GM12878 (cell line): ENCODE results near the gene PI16. TPM values are rescaled to one million over a fixed set of nuclear protein-coding genes. Genes with fewer than 3 reads are reported as not detected.

Source experiments
- ATAC-seq: fragments of 200-7000 bp; cut with Tn5 transposase; 3 replicates; pipeline ENCODE4 v1.9.1; 2020; ENCODE audit warnings: mild to moderate bottlenecking, moderate library complexity
- BruUV-seq: library from RNA; stranded (reverse); fragments of 400-500 nt; replicated peaks from 2 replicates; lab custom pipeline; 2021; lab: Mats Ljungman, UMichigan
- CTCF ChIA-PET: fragments of 300-600 bp; sonication (Branson Sonifier 250); formaldehyde crosslinking; extraction: SDS; loops from one replicate; lab custom pipeline; 2021; ENCODE audit warnings: inconsistent platforms; lab: Yijun Ruan, JAX
- POLR2A ChIA-PET: fragments of 350-600 bp; formaldehyde crosslinking; extraction: SDS; loops from one replicate; lab custom pipeline; 2021; ENCODE audit warnings: inconsistent platforms; lab: Charles Lee
- RAD21 ChIA-PET: fragments of 300-600 bp; sonication (Branson Sonifier 250); formaldehyde crosslinking; loops from one replicate; lab custom pipeline; 2023; ENCODE audit warnings: antibody characterized with exemption; ENCODE audit not compliant: unreplicated experiment; lab: Charles Lee
- SMC1A ChIA-PET: fragments of 300-600 bp; sonication (Branson Sonifier 250); formaldehyde crosslinking; loops from one replicate; lab custom pipeline; 2023; ENCODE audit not compliant: unreplicated experiment, uncharacterized antibody; lab: Charles Lee
- DNase-seq: peaks from one replicate; pipeline ENCODE4 v3.0.0-alpha.2; 2011; ENCODE audit warnings: low read depth, low spot score
- FAIRE-seq: peaks from 3 replicates; lab custom pipeline; 2011; peaks lifted over from hg19 to GRCh38; lab: Jason Lieb, UNC
- H2AFZ ChIP-seq: 2 replicates; pipeline ENCODE4 v1.6.0; 2011; ENCODE audit warnings: low read depth, low read length, control low read depth; ENCODE audit not compliant: control insufficient read depth
- H3K27ac ChIP-seq: 2 replicates; pipeline ENCODE4 v1.5.1; 2011; ENCODE audit warnings: control low read depth; ENCODE audit not compliant: control insufficient read depth, insufficient read depth
- H3K27me3 ChIP-seq, 2 experiments: replicated peaks in 1 of 2; 2 replicates each; pipeline versions ENCODE4 v1.6.0 to v1.6.1; 2011; ENCODE audit warnings: low read length in 1 of 2; ENCODE audit not compliant: control insufficient read depth in 2 of 2, insufficient read depth in 2 of 2
- H3K36me3 ChIP-seq, 2 experiments: 2 replicates each; pipeline ENCODE4 v1.5.1; 2011; ENCODE audit warnings: low read length in 1 of 2; ENCODE audit not compliant: control insufficient read depth in 2 of 2, insufficient read depth in 2 of 2
- H3K4me1 ChIP-seq: 2 replicates; pipeline ENCODE4 v1.6.1; 2011; ENCODE audit warnings: mild to moderate bottlenecking, low read length, moderate library complexity, mixed read lengths; ENCODE audit not compliant: control insufficient read depth, insufficient read depth
- H3K4me2 ChIP-seq: 2 replicates; pipeline ENCODE4 v1.6.0; 2011; ENCODE audit warnings: control low read depth; ENCODE audit not compliant: control insufficient read depth, insufficient read depth
- H3K4me3 ChIP-seq: fragments of 200-600 bp; sonication (generic); 2 replicates; pipeline ENCODE4 v1.5.1; 2016
- H3K79me2 ChIP-seq: 2 replicates; pipeline ENCODE4 v1.6.0; 2011; ENCODE audit warnings: low read length; ENCODE audit not compliant: control insufficient read depth, insufficient read depth
- H3K9ac ChIP-seq: 2 replicates; pipeline ENCODE4 v1.8.0; 2011; ENCODE audit warnings: low read length, control low read depth, mixed read lengths; ENCODE audit not compliant: control insufficient read depth, insufficient read depth
- H3K9me3 ChIP-seq: replicated peaks from 3 replicates; pipeline ENCODE4 v1.5.1; 2011; ENCODE audit warnings: mild to moderate bottlenecking, low read length; ENCODE audit not compliant: control insufficient read depth, insufficient read depth
- H4K20me1 ChIP-seq: 2 replicates; pipeline ENCODE4 v1.6.0; 2011; ENCODE audit not compliant: control insufficient read depth, insufficient read depth
- BACH1 ChIP-seq: fragments of 450-650 bp; IDR thresholded peaks from 2 replicates; pipeline ENCODE4 v1.6.1; 2017; ENCODE audit warnings: mild to moderate bottlenecking, borderline replicate concordance
- CHD2 ChIP-seq: IDR thresholded peaks from 2 replicates; pipeline ENCODE4 v1.6.1; 2011; ENCODE audit warnings: low read depth, low read length, improper control_type of control experiment, borderline replicate concordance
- EED ChIP-seq: sonication (generic); IDR thresholded peaks from 2 replicates; pipeline ENCODE4 v1.6.1; 2016; ENCODE audit warnings: antibody characterized with exemption, low read depth
- EGR1 ChIP-seq, 2 experiments: IDR thresholded peaks; 1 replicate in 1 of 2; 2 replicates in 1 of 2; pipeline ENCODE4 v1.6.1; 2011 to 2012; ENCODE audit warnings: low read depth in 2 of 2, low read length in 2 of 2, borderline replicate concordance in 1 of 2, mild to moderate bottlenecking in 1 of 2, moderate library complexity in 1 of 2
- ESRRA ChIP-seq: IDR thresholded peaks from 2 replicates; pipeline ENCODE4 v1.6.1; 2012; ENCODE audit warnings: mild to moderate bottlenecking, low read length, improper control_type of control experiment
- GATAD2B ChIP-seq: fragments of 450-650 bp; conservative IDR thresholded peaks from 2 replicates; pipeline ENCODE4 v1.6.1; 2017; ENCODE audit warnings: low read depth, mild to moderate bottlenecking, moderate library complexity
- IKZF2 ChIP-seq, 2 experiments: fragments of 450-650 bp; IDR thresholded peaks; 2 replicates each; pipeline ENCODE4 v1.6.1; 2017; ENCODE audit warnings: mild to moderate bottlenecking in 2 of 2, moderate library complexity in 2 of 2
- JUND ChIP-seq: IDR thresholded peaks from 2 replicates; pipeline ENCODE4 v1.6.1; 2012; ENCODE audit warnings: low read depth, mild to moderate bottlenecking, low read length, improper control_type of control experiment, moderate library complexity
- KLF5 ChIP-seq: fragments of 450-650 bp; IDR thresholded peaks from 2 replicates; pipeline ENCODE4 v1.6.1; 2014; ENCODE audit warnings: mild to moderate bottlenecking; ENCODE audit not compliant: partially characterized antibody
- NFXL1 ChIP-seq: fragments of 450-650 bp; IDR thresholded peaks from 2 replicates; pipeline ENCODE4 v1.6.1; 2017; ENCODE audit warnings: antibody characterized with exemption, mild to moderate bottlenecking, borderline replicate concordance
- PAX5 ChIP-seq: IDR thresholded peaks from 2 replicates; pipeline ENCODE4 v1.6.1; 2011; ENCODE audit warnings: low read depth, low read length, borderline replicate concordance
- PAX8 ChIP-seq: fragments of 450-650 bp; IDR thresholded peaks from 2 replicates; pipeline ENCODE4 v1.6.1; 2017; ENCODE audit warnings: mild to moderate bottlenecking, moderate library complexity
- PBX3 ChIP-seq: IDR thresholded peaks from 2 replicates; pipeline ENCODE4 v1.6.1; 2011; ENCODE audit warnings: mild to moderate bottlenecking, low read depth, low read length, moderate library complexity; ENCODE audit not compliant: insufficient replicate concordance
- PML ChIP-seq: IDR thresholded peaks from 2 replicates; pipeline ENCODE4 v1.6.1; 2012; ENCODE audit warnings: low read length, inconsistent platforms
- POU2F2 ChIP-seq: IDR thresholded peaks from 3 replicates; pipeline ENCODE4 v1.6.1; 2011; ENCODE audit warnings: low read depth, mild to moderate bottlenecking, low read length, borderline replicate concordance
- RUNX3 ChIP-seq: IDR thresholded peaks from 2 replicates; pipeline ENCODE4 v1.6.1; 2012; ENCODE audit warnings: low read length, inconsistent platforms
- SIN3A ChIP-seq: IDR thresholded peaks from 2 replicates; pipeline ENCODE4 v1.6.1; 2012; ENCODE audit warnings: low read depth, low read length, improper control_type of control experiment
- SRF ChIP-seq, 2 experiments: IDR thresholded peaks; 2 replicates each; pipeline ENCODE4 v1.6.1; 2011; ENCODE audit warnings: low read depth in 2 of 2, low read length in 2 of 2, mild to moderate bottlenecking in 1 of 2, moderate library complexity in 1 of 2
- SUPT20H ChIP-seq: IDR thresholded peaks from 2 replicates; pipeline ENCODE4 v1.6.1; 2011; ENCODE audit warnings: low read depth, mild to moderate bottlenecking, low read length, moderate library complexity, borderline replicate concordance; ENCODE audit not compliant: control insufficient read depth
- WRNIP1 ChIP-seq: IDR thresholded peaks from 2 replicates; pipeline ENCODE4 v1.6.1; 2011; ENCODE audit warnings: low read depth, low read length, improper control_type of control experiment, borderline replicate concordance
- ZNF207 ChIP-seq: fragments of 450-650 bp; IDR thresholded peaks from 2 replicates; pipeline ENCODE4 v1.6.1; 2014; ENCODE audit warnings: antibody characterized with exemption, mild to moderate bottlenecking, borderline replicate concordance
- WGBS: methylation state at CpG from one replicate; pipeline ENCODE4 v1.1.6; 2016; ENCODE audit warnings: low lambda C conversion rate; ENCODE audit not compliant: insufficient replicate concordance, insufficient coverage; ENCODE audit errors: missing lambda C conversion rate; 5-methylcytosine and 5-hydroxymethylcytosine counted together
- in situ Hi-C: fragments of 300-500 bp; cut with MboI; formaldehyde crosslinking; loops from 9 replicates; pipeline ENCODE4 v1.14.3; 2018; ENCODE audit warnings: mixed read lengths
- intact Hi-C: fragments of 100-400 bp; cut with micrococcal nuclease; formaldehyde crosslinking; loops from one replicate; pipeline ENCODE4 v1.14.2; 2022; ENCODE audit not compliant: unreplicated experiment
- polyA plus RNA-seq, 11 experiments: library from polyadenylated mRNA; depleted of rRNA in 4 of 11; unstranded in 6 of 11; stranded (reverse) in 5 of 11; fragments of >200 nt; fragmentation: Nextera tagmentation in 4 of 11; fragmentation: Illumina TruSeq in 1 of 11; extraction: Ambion mirVana in 4 of 11; extraction: Trizol in 1 of 11; gene quantifications; 1 replicate in 1 of 11; 2 replicates in 10 of 11; pipeline versions ENCODE4 v1.2.1 to v1.2.3, GENCODE V29; 2011 to 2016; ENCODE audit warnings: inconsistent platforms in 2 of 11, missing spikeins in 2 of 11, low read depth in 1 of 11
- total RNA-seq, 4 experiments: library from RNA; depleted of rRNA in 3 of 4; stranded (reverse); fragments of >200 nt in 3 of 4; fragmentation: Illumina TruSeq in 1 of 4; extraction: Trizol in 1 of 4; gene quantifications; 2 replicates each; pipeline versions ENCODE4 v1.2.1 to v1.2.3, GENCODE V29; 2013 to 2021

The PI16 gene
- total and polyA plus RNA-seq, 10 of the 15 experiments (the other 5 are each of a cell fraction or from before 2014, with no cell fraction given): 0.08 to 0.12 TPM; not detected in 8

GRCh38 chr6:37007340-37008043, 53.0 kb downstream of the PI16 start:
- peak overlapping the region; percentile 81 for H3K4me3 ChIP-seq
- H3K79me2 ChIP-seq: peaks cover 40% of the 10 kb centered on the region
- SMC1A ChIA-PET: interaction anchor here (0.8 to 4.8 kb wide), 17 partner anchors 10 to 505 kb away, joined by 3 to 58 read pairs (median 4); partner anchors contain the start of genes C6orf89, MTCH1 and PPIL1
- peak; percentile 84; the same call in 1 of the 2 replicates for TF ChIP-seq SIN3A
- no peak for TF ChIP-seq EGR1 (IDR thresholded peaks at IDR 0.05; ENCODE audit: borderline replicate concordance in 1 of 2, low read depth in 2 of 2, low read length in 2 of 2)
- TF ChIP-seq EED: no peak; the same call in 1 of the 2 replicates
- TF ChIP-seq ESRRA: no peak
- TF ChIP-seq PAX5: no peak
- TF ChIP-seq GATAD2B: peak; percentile 47; the same call in 1 of the 2 replicates
- TF ChIP-seq KLF5: no peak
- no peak for TF ChIP-seq NFXL1
- TF ChIP-seq ZNF207: no peak
- no peak for TF ChIP-seq POU2F2
- TF ChIP-seq RUNX3: 0 out of 2 replicates have a peak, but pooled peaks have one; percentile 2
- TF ChIP-seq PBX3: no peak
- TF ChIP-seq BACH1: no peak
- TF ChIP-seq SRF (IDR thresholded peaks at IDR 0.05; ENCODE audit: low read depth in 2 of 2, low read length in 2 of 2): no peak
- no peak for TF ChIP-seq WRNIP1
- TF ChIP-seq CHD2: no peak
- no peak for TF ChIP-seq PML
- TF ChIP-seq PAX8: no peak
- TF ChIP-seq IKZF2 (IDR thresholded peaks at IDR 0.05): no peak
- no peak for TF ChIP-seq SUPT20H
- no peak for TF ChIP-seq JUND

More at GRCh38 chr6:37007340-37008043, 53.0 kb downstream of the PI16 start:
- DNase-seq (no peak), FAIRE-seq (peak; percentile 64), ATAC-seq (peak; percentile 50)
- 2% methylated on average over 12 of the region's 12 CpGs for WGBS
- ChIA-PET CTCF (interaction anchor here (0.9 to 7.6 kb wide), 19 partner anchors 12 to 248 kb away, joined by 3 to 109 read pairs (median 8); partner anchors contain the start of genes C6orf89 and MTCH1), RAD21 (interaction anchor here (0.8 to 5.1 kb wide), 23 partner anchors 10 to 329 kb away, joined by 3 to 78 read pairs (median 5); partner anchors contain the start of genes C6orf89, CDKN1A, MTCH1 and PIM1), POLR2A (interaction anchor here (1.0 to 6.0 kb wide), 6 partner anchors 8 to 116 kb away, joined by 3 to 74 read pairs (median 6); partner anchors contain the start of gene MTCH1)
- Histone ChIP-seq H3K36me3 (peaks cover 12% of the 10 kb centered on the region in 2 experiments; a peak in 3 of 4 replicates), H4K20me1 (no peaks in the 10 kb centered on the region), H3K27me3 (no peaks in the 10 kb centered on the region), H3K4me1 (peaks cover 38% of the 10 kb centered on the region), H2AFZ (no peak overlapping the region; the same call in 1 of the 2 replicates), H3K27ac (peak overlapping the region; percentile 88), H3K4me2 (peak overlapping the region; percentile 95), H3K9me3 (no peaks in the 10 kb centered on the region), H3K9ac (peak overlapping the region; percentile 91)
- in situ Hi-C loops (no loop called here), intact Hi-C loops (loop anchor here (2.0 kb wide), 1 partner anchor 21 kb away; the partner anchor contains the start of gene MTCH1)
- BruUV-seq: no TSS peak
